HTERT RPE-1 (cell line): Measurements from ENCODE around the gene EGFR.
"Not testable (repeated sequence)": the region's sequence is repeated elsewhere in the genome, so short reads cannot be mapped to it uniquely, and the experiment has no call there.

Experiments used
- in situ Hi-C: fragments of 300-500 bp; cut with MboI; formaldehyde crosslinking; loops from 4 replicates; pipeline ENCODE4 v1.14.3; 2020; ENCODE audit warnings: low sequenced_read_pairs

Gene EGFR

DNA sequence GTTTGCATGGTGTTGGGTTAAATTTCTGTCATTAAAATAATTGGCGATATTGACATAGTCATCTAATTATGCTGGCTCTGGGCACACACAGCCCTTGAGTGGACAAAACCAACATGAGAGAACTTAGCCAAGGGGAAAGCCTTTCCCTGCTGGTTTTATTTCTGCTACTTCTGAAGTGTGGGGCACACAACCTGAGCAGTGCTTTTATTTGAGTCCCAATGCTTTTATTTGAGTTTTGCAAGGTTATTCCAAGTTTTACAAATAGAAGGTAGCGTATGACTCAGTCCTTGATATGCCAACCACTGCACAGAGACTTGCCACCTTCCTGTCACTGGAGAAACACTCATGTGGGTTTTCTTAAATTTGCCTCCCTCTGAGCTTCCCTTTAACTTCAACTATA lies 145.7 kb downstream of the EGFR start:
- in situ Hi-C loops = no loop called here

GRCh38 chr7:55165176-55165861 lies 146.5 kb downstream of the EGFR start:
- in situ Hi-C loops = no loop called here

DNA sequence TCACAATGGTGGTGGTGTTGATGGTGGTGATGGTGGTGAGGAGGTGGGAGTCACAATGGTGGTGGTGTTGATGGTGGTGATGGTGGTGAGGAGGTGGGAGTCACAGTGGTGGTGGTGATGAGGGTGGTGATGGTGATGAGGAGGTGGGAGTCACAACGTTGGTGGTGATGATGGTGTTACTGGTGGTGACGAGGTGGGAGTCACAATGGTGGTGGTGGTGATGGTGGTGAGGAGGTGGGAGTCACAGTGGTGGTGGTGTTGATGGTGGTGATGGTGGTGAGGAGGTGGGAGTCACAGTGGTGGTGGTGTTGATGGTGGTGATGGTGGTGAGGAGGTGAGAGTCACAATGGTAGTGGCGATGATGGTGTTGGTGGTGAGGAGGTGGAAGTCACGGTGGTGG lies 148.5 kb downstream of the EGFR start:
- in situ Hi-C loops = not testable (repeated sequence)

GRCh38 chr7:55170335-55171069 lies 151.7 kb downstream of the EGFR start:
- in situ Hi-C loops = no loop called here

GRCh38 chr7:55171157-55171556 lies 152.3 kb downstream of the EGFR start:
- in situ Hi-C loops = no loop called here

DNA sequence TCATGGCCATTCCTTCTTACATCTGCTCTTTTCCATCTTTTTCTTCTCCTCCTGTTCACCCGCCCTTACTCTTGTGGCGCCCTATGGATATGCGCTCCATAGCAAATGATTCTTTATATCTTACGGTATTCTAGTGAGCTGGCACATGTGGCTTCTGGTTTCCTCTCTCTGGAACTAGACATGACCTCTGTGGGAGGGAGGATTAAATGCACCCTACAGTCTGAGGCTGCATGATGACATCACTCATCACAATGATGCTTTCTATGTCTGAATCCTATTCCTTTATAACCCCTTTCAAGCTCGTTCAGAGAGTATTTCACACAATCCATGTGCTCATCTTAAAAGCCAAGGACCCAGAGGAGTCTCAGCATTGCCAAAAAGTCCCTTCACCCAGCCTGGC lies 153.3 kb downstream of the EGFR start:
- in situ Hi-C loops = no loop called here

- in situ Hi-C loops = no loop called here
These were observed 154.2 kb downstream of the EGFR start for GRCh38 chr7:55172881-55173609.

- in situ Hi-C loops = no loop called here
These were observed 154.9 kb downstream of the EGFR start for GRCh38 chr7:55173671-55174070.

DNA sequence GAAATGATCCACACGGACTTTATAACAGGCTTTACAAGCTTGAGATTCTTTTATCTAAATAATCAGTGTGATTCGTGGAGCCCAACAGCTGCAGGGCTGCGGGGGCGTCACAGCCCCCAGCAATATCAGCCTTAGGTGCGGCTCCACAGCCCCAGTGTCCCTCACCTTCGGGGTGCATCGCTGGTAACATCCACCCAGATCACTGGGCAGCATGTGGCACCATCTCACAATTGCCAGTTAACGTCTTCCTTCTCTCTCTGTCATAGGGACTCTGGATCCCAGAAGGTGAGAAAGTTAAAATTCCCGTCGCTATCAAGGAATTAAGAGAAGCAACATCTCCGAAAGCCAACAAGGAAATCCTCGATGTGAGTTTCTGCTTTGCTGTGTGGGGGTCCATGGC lies 155.6 kb downstream of the EGFR start:
- in situ Hi-C loops = no loop called here

GRCh38 chr7:55174856-55175255 lies 156.0 kb downstream of the EGFR start:
- in situ Hi-C loops = no loop called here

DNA sequence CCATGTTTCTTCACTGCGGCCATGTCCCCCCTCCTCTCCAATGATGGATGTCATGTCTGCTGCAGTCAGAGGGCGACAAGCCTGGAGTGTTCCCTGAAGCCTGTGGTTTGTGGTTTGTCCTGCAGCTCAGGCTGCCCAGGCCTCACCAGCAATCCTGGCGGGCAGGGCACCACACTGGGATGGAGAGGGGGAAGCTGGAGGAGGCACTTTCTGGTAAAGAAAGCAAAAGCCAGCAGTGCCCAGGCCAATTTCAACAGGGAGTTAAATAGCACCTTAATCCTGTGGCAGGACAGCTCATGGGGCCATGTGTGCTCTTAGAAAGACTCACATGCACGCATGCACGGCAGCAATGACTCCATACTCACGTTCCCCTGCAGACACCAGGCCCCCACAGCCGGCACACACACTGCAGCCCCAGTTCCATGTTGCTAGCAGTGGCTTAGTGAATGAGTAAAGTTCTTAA lies 158.3 kb downstream of the EGFR start:
- in situ Hi-C loops = no loop called here

GRCh38 chr7:55177589-55178261 lies 158.9 kb downstream of the EGFR start:
- in situ Hi-C loops = no loop called here

GRCh38 chr7:55178292-55178862 lies 159.6 kb downstream of the EGFR start:
- in situ Hi-C loops = no loop called here

- in situ Hi-C loops = no loop called here
These were observed 160.3 kb downstream of the EGFR start for GRCh38 chr7:55178863-55179773.

DNA sequence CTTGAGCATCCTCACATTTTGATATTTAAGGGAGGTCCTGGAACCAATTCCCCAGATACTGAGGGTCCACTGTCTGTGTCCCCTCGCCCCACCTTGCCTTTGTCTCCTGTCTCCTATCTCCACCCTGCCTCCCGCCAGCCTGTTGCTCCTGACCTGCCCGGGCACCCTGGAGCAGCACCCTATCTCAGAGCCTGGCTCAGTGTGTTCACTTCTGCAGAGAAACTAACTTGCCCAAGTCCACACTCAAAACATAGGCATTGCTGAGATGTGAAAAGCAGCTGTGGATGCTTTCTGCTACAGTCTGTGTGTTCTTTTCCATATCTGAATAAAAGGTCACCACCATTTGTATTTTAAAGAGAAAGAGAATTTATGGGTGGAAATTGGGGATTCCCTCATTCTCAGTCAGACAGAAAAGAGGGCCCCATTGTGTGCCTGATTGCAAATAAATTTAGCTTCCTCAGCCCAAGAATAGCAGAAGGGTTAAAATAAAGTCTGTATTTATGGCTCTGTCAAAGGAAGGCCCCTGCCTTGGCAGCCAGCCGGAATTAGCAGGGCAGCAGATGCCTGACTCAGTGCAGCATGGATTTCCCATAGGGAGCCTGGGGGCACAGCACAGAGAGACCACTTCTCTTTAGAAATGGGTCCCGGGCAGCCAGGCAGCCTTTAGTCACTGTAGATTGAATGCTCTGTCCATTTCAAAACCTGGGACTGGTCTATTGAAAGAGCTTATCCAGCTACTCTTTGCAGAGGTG lies 161.3 kb downstream of the EGFR start:
- in situ Hi-C loops = no loop called here

DNA sequence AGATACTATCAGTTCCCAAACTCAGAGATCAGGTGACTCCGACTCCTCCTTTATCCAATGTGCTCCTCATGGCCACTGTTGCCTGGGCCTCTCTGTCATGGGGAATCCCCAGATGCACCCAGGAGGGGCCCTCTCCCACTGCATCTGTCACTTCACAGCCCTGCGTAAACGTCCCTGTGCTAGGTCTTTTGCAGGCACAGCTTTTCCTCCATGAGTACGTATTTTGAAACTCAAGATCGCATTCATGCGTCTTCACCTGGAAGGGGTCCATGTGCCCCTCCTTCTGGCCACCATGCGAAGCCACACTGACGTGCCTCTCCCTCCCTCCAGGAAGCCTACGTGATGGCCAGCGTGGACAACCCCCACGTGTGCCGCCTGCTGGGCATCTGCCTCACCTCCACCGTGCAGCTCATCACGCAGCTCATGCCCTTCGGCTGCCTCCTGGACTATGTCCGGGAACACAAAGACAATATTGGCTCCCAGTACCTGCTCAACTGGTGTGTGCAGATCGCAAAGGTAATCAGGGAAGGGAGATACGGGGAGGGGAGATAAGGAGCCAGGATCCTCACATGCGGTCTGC lies 162.2 kb downstream of the EGFR start:
- in situ Hi-C loops = no loop called here

DNA sequence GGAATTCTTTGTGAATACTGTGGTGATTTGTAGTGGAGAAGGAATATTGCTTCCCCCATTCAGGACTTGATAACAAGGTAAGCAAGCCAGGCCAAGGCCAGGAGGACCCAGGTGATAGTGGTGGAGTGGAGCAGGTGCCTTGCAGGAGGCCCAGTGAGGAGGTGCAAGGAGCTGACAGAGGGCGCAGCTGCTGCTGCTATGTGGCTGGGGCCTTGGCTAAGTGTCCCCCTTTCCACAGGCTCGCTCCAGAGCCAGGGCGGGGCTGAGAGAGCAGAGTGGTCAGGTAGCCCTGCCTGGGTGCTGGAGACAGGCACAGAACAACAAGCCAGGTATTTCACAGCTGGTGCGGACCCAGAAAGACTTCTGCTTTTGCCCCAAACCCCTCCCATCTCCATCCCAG lies 162.9 kb downstream of the EGFR start:
- in situ Hi-C loops = no loop called here

- in situ Hi-C loops = no loop called here
These were observed 165.1 kb downstream of the EGFR start for GRCh38 chr7:55183897-55184296.

DNA sequence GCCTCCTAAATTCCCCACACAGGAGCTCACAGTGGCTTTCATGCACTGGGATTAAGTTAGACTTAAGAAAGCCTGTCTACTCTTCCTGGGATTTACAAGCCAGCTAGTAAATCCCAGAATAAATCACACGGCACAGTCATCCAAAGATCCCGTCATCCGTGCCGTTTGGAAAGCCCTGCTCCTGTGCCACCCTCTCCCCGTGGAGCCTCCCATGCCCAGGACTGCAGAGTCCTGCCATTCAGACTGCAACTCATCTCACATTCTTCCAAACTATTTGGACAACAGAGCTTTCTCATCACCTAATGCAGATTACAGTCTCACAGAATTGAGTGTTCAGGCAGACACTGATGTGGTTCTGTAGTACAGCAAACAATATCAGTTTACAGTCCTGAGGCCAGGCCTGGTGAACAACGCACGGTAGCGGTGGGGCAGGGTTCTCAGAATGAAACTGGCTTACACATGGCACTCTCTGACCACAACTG lies 166.5 kb downstream of the EGFR start:
- in situ Hi-C loops = no loop called here
